ENCODE measurements around the gene PCK2. TPM values are rescaled to one million over a fixed set of nuclear protein-coding genes. Genes with fewer than 3 reads are reported as not detected.

The PCK2 gene
- total and polyA plus RNA-seq, 2 of the 13 experiments (the other 11 are each of a cell fraction or from before 2014, with no cell fraction given) = 129 to 272 TPM

GRCh38 chr14:24105609-24106239 is 11.6 kb downstream of the PCK2 start (continued):
- TF ChIP-seq REPIN1 (CRISPR knock-in tag; IDR thresholded peaks at IDR 0.05; ENCODE audit: borderline replicate concordance, low read depth) = 0 out of 2 replicates have a peak, but pooled peaks have one; percentile 24

GRCh38 chr14:24106672-24107271 is 12.7 kb downstream of the PCK2 start:
- peak overlapping the region; percentile 1 for H3K27ac ChIP-seq (ENCODE audit: extremely low read length, insufficient read depth, low read length)
- H3K9me3 ChIP-seq (ENCODE audit: low read length) = no peaks in the 10 kb centered on the region; the same call in 1 of the 2 replicates
- no peaks in the 10 kb centered on the region for H3K27me3 ChIP-seq (ENCODE audit: control insufficient read depth in 1 of 2, insufficient read depth in 2 of 2, low read length in 2 of 2)
- peaks cover 17 to 20% of the 10 kb centered on the region in 2 experiments for H3K36me3 ChIP-seq (replicated peaks in 1 of 2; ENCODE audit: control insufficient read depth in 1 of 2, insufficient read depth in 2 of 2, low read length in 2 of 2)
- no peak overlapping the region for H3K4me3 ChIP-seq (replicated peaks in 1 of 3; ENCODE audit: insufficient read depth in 1 of 3, low read depth in 2 of 3, low read length in 3 of 3)
- FAIRE-seq (no peak), ATAC-seq (no peak), DNase-seq (ENCODE audit: low spot score) (no peak)
- in situ Hi-C loops (cut with HindIII; ENCODE audit: extremely low pct_ligation_motif_present, low pct_unique_long_range_greater_than_20kb) (loop anchor here (25.0 kb wide), 1 partner anchor 1519 kb away; the partner anchor contains the start of genes ABHD4 and DAD1), intact Hi-C loops (cut with micrococcal nuclease; ENCODE audit: unreplicated experiment) (no loop called here)
- ChIA-PET CTCF (ENCODE audit: low intra/inter-chr PET ratio, low total read pairs) (interaction anchor here (0.5 to 5.4 kb wide), 3 partner anchors 15 to 48 kb away, joined by 3 to 86 read pairs (median 3); no protein-coding TSS in a partner anchor), POLR2A (interaction anchor here (0.9 to 11.8 kb wide), 7 partner anchors 8 to 154 kb away, joined by 4 to 594 read pairs (median 52); partner anchors contain the start of genes DCAF11, DHRS4, EMC9 and NRL)
- H2AFZ ChIP-seq (ENCODE audit: low read length) = no peak overlapping the region
- no TSS peak for BruUV-seq (replicated peaks)
- peaks cover 61% of the 10 kb centered on the region for H3K4me1 ChIP-seq (ENCODE audit: insufficient read depth, low read length)
- peaks cover 2% of the 10 kb centered on the region for H3K79me2 ChIP-seq (ENCODE audit: insufficient read depth, low read length)
- no peak overlapping the region for H3K4me2 ChIP-seq (ENCODE audit: low read depth, low read length)
- WGBS (ENCODE audit: low lambda C conversion rate) = 89% methylated on average over 4 of the region's 4 CpGs
- H4K20me1 ChIP-seq (ENCODE audit: insufficient read depth, low read length) = no peaks in the 10 kb centered on the region
- H3K9ac ChIP-seq (ENCODE audit: insufficient read depth, low read depth, low read length) = no peak overlapping the region
- TF ChIP-seq TRAFD1 (CRISPR knock-in tag; IDR thresholded peaks at IDR 0.05; ENCODE audit: borderline replicate concordance) = peak; percentile 13; the same call in 1 of the 2 replicates
- peak; percentile 42 for TF ChIP-seq AGO2 (optimal IDR thresholded peaks at IDR 0.05; ENCODE audit: low read depth, low read length)
- no peak for TF ChIP-seq JUNB (CRISPR knock-in tag; IDR thresholded peaks at IDR 0.05; ENCODE audit: borderline replicate concordance)
- TF ChIP-seq POLR2A (IDR thresholded peaks at IDR 0.05; ENCODE audit: insufficient read depth in 1 of 2, low read depth in 2 of 2, low read length in 2 of 2) = peak in 1 of 2 experiments; percentile 34; a peak in 1 of 4 replicates
- no peak; the same call in 1 of the 2 replicates for TF ChIP-seq TCF12 (IDR thresholded peaks at IDR 0.05)
- 0 out of 2 replicates have a peak, but pooled peaks have one; percentile 12 for TF ChIP-seq TCF12 (CRISPR knock-in tag; IDR thresholded peaks at IDR 0.05)
- peak; percentile 97 to 98 for TF ChIP-seq MAFK (conservative IDR thresholded peaks at IDR 0.05 in 1 of 2, IDR thresholded peaks at IDR 0.05 in 1 of 2; ENCODE audit: low read length in 2 of 2)
- peak; percentile 20; the same call in 1 of the 2 replicates for TF ChIP-seq POLR2AphosphoS5 (IDR thresholded peaks at IDR 0.05; ENCODE audit: low read depth, low read length)
- TF ChIP-seq SSRP1 (CRISPR knock-in tag; IDR thresholded peaks at IDR 0.05) = peak; percentile 85
- 0 out of 2 replicates have a peak, but pooled peaks have one; percentile 44 for TF ChIP-seq ZNF414 (CRISPR knock-in tag; IDR thresholded peaks at IDR 0.05)
- 0 out of 2 replicates have a peak, but pooled peaks have one; percentile 56 for TF ChIP-seq ZSCAN30 (CRISPR knock-in tag; IDR thresholded peaks at IDR 0.05)
- TF ChIP-seq ZNF335 (CRISPR knock-in tag; IDR thresholded peaks at IDR 0.05) = no peak
- no peak for TF ChIP-seq ZNF574 (CRISPR knock-in tag; IDR thresholded peaks at IDR 0.05)
- TF ChIP-seq RELA (CRISPR knock-in tag; IDR thresholded peaks at IDR 0.05) = 0 out of 2 replicates have a peak, but pooled peaks have one; percentile 4
- TF ChIP-seq RBM22 (optimal IDR thresholded peaks at IDR 0.05; ENCODE audit: low read length) = peak; percentile 43
- peak; percentile 97 for TF ChIP-seq MAFF (IDR thresholded peaks at IDR 0.05; ENCODE audit: low read depth, low read length)
